ENCODE data around the gene ZDHHC11.
"Not testable (repeated sequence)": the region's sequence is repeated elsewhere in the genome, so short reads cannot be mapped to it uniquely, and the experiment has no call there.

Gene ZDHHC11

DNA sequence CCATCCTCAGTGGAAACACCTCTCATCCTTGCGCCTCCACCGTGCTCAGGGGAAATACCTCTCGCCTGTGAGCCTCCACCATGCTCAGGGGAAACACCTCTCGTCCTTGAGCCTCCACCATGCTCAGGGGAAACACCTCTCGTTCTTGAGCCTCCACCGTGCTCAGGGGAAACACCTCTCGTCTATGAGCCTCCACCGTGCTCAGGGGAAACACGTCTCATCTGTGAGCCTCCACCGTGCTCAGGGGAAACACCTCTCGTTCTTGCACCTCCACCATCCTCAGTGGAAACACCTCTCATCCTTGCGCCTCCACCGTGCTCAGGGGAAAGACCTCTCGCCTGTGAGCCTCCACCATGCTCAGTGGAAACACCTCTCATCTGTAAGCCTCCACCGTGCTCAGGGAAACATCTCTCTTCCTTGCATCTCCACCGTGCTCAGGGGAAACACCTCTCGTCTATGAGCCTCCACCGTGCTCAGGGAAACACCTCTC is 4.1 kb downstream of the ZDHHC11 start:
- H3K4me3 Mint-ChIP-seq; H3K36me3 Mint-ChIP-seq (ENCODE audit: low read depth); H3K27me3 Mint-ChIP-seq (ENCODE audit: low read depth); H3K9me3 Mint-ChIP-seq; H3K27ac Mint-ChIP-seq; H3K4me1 Mint-ChIP-seq (ENCODE audit: low read depth): not testable (repeated sequence)

DNA sequence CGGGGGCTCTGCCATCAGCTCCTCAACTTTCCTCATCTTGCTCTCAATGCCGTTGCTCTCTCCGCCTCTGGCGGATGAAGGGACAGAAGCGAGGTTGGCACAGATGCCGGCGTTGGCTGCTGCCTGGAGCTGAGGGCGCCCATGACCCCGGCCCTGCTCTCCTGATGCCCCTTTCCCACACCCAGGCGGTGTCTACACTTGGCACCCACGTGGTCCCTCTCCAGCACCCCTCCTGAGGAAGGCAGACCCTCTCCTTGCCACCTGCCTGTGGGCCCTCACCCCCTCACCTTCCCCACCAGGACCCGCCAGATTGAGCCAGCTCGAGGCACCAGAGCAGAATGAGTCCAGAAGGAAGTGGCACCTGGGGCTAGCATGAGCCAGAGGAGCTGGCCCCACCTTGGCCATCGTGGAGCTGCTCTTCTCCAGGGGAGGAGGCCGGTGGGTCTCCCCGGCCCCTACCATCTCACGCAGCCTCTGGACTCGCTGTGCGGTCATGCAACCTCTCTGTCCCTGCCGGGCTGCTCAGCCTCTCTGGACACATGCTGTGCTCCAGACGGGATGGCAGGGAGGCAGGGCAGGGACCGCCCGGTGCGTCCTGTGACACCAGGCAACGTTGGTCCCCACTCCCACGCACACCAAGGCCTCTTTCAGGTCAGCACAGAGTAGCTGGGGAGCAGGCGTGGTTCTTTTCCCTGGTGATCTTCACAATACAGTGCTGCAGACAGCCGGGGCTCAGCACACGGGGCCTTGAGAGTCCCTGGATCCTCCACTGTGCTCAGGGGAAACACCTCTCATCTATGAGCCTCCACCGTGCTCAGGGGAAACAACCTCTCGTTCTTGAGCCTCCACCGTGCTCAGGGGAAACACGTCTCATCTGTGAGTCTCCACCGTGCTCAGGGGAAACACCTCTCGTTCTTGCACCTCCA is 4.8 kb downstream of the ZDHHC11 start:
- not testable (repeated sequence) for H3K9me3 Mint-ChIP-seq; H3K4me3 Mint-ChIP-seq; H3K27me3 Mint-ChIP-seq (ENCODE audit: low read depth); H3K27ac Mint-ChIP-seq; H3K36me3 Mint-ChIP-seq (ENCODE audit: low read depth); H3K4me1 Mint-ChIP-seq (ENCODE audit: low read depth)

DNA sequence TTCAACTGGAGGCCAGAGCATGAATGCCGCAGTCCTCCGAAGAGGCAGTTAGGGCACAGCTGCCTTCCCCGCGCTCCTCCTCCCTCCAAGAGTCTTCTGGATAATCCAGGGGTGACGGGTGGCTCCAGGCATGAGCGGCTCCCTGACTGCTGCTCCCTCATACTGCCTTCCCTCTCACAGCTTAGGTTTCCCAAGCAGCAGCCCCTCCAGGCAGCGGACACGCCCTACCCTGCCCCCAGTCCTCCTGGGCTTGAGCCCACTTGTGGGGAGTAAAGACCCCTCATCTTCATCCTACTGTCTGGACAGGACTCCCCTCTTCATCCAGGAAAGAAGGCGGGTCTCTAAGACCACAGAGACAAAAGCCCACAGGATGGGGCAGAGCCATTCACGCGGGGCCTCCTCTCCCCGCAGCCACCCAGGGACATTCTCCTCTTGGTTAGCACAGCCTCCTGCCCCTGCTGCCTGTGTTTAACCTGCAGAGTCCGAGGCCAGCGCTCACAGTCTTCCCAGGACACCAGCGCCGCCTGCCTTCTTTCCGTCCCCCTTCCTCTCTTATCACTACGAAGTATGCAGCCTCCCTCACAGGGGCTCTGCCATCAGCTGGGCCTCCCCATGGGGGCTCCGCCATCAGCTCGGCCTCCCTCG is 5.6 kb downstream of the ZDHHC11 start:
- H3K36me3 Mint-ChIP-seq (ENCODE audit: low read depth); H3K27ac Mint-ChIP-seq; H3K9me3 Mint-ChIP-seq; H3K4me3 Mint-ChIP-seq; H3K27me3 Mint-ChIP-seq (ENCODE audit: low read depth); H3K4me1 Mint-ChIP-seq (ENCODE audit: low read depth): not testable (repeated sequence)

DNA sequence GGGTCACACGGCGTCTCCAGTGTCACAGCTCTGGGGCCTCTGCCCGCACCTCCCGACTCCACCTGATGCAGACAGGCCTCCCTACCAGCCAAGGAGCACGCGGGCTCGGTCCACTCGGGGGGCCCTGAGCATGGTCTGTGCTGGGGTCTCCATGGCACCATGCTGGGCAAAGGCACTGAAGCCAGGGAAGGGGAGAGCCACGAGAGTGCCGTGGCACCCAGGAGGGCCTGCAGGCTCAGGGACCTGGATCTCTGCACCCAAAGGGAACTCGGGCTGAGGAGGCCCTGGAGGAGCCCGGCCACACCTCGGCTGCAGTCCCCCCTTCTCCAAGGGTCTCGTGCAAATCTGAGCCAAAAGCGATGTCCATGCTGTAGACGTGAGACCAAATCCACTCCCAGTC is 6.4 kb downstream of the ZDHHC11 start:
- not testable (repeated sequence) for H3K27me3 Mint-ChIP-seq (ENCODE audit: low read depth); H3K36me3 Mint-ChIP-seq (ENCODE audit: low read depth); H3K27ac Mint-ChIP-seq; H3K4me1 Mint-ChIP-seq (ENCODE audit: low read depth); H3K4me3 Mint-ChIP-seq; H3K9me3 Mint-ChIP-seq

DNA sequence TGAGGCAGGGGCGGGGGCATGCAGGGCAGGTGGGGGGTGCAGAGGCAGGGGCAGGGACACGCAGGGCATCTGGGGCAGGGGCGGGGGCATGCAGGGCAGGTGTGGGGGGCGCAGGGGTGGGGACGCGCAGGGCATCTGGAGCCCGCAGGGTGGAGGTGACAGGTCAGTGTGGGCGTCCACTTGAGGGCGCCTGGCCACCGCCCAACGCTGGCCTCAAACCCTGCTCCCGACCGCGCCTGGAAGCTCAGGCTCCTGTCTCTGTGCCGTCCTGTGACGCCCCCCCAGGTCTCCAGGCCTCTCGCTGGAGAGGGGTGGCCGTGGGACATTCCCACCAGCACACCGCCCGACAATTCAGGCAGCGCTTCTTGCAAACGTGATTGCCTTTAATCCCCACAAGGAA is 6.9 kb downstream of the ZDHHC11 start:
- not testable (repeated sequence) for H3K9me3 Mint-ChIP-seq; H3K4me1 Mint-ChIP-seq (ENCODE audit: low read depth)

DNA sequence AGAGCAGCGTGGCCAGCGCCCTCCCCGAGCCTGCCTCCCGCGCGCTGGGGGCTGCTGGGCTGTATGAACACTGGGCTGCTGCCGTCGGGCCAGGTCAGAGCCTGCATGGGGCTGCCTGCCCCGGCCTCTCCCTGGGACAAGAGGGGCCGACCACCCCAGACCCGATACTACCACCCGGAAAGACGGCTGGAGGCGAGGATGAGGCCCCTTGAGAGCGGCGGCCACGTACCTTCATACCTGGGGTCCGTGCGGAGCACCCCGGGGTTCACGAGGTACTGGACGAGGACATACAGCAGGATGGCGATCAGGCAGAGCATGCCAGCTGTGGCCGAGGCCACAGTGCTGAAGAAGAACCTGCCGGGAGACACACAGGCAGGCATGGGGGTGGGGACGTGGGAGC is 7.4 kb downstream of the ZDHHC11 start:
- H3K4me3 Mint-ChIP-seq; H3K27me3 Mint-ChIP-seq (ENCODE audit: low read depth); H3K27ac Mint-ChIP-seq; H3K36me3 Mint-ChIP-seq (ENCODE audit: low read depth); H3K9me3 Mint-ChIP-seq; H3K4me1 Mint-ChIP-seq (ENCODE audit: low read depth): not testable (repeated sequence)

More for the DNA sequence above, 6.9 kb downstream of the ZDHHC11 start:
- not testable (repeated sequence) for H3K27me3 Mint-ChIP-seq (ENCODE audit: low read depth); H3K27ac Mint-ChIP-seq; H3K4me3 Mint-ChIP-seq; H3K36me3 Mint-ChIP-seq (ENCODE audit: low read depth)

DNA sequence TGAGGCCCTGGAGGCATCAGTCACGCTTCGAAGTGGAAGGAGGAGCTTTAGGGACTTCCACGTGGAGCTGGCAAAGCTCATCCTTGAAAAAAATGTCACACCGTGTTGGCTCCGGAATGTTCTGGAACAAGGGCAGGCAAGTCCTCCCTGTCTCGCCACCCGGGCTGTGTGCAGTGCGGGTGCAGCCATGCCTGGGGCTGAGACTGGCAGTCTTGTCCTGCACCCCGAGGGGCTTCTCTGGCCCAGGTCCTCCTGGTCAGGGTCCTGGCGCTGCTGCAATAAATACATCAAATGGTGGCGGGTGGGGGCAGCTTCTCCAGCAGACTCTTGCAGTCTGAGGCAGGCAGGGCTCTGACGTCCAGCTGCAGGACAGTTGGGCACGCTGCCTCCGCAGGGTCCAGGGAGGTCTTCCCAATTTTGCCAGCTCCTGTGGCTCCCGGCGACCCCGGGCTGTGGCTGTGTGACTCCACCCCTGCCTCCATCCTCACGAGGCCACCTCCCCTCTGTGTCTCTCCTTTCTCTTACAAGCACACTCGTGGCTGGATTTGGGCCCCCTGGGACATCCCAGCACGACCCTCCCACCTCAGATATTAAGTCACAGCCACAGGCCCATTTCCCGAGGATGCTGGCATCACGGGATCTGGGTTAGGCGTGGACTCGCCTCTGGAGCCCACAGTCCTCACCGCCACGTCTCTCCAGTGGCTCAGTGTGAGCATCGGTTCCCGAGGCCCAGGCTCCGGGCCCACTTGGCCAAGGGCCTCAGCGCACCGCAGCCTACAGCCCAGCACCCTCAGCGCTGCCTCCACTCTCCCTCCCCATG is 8.2 kb downstream of the ZDHHC11 start:
- not testable (repeated sequence) for H3K4me1 Mint-ChIP-seq (ENCODE audit: low read depth); H3K9me3 Mint-ChIP-seq; H3K36me3 Mint-ChIP-seq (ENCODE audit: low read depth); H3K27ac Mint-ChIP-seq; H3K27me3 Mint-ChIP-seq (ENCODE audit: low read depth); H3K4me3 Mint-ChIP-seq

DNA sequence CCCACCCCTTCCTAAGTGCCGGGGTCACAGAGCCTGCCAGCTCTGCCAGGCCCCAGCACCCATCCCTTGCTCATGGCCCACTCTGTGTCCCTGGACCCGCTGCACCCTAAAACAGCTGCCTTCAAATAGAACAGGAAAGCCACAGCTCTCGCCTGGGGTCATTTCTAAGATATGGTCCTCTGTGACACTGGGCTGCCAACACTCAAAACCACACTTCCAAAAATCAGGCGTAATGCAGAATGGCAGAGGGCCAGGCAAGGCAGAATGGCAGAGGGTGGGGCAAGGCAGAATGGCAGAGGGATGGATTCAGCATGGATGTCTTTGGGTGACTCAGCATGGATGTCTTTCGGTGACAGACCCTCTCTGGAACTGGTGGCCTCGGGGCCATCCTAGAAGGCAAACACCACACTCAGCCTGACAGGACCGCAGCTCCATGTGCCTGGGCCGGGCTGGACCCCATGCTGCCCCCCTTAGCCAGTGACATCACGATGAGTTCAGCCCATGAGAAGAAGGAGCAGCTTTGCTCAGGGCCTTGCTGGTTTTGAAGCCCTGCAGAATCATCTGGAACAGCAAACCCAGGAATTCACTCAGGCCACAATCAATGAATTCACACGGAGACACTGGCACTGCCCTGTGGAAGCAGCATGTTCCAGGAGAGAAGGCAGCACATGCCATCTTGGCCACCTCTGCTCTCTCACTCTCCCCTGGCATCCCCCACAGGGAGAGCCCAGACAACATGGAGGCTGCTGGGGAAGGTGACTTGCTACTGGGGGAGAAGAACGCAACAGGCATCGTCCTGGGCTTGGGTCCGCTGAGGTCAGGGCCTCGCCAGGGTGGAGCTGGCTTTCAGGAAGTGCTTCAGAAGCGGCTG is 9.0 kb downstream of the ZDHHC11 start:
- H3K27ac Mint-ChIP-seq; H3K9me3 Mint-ChIP-seq; H3K27me3 Mint-ChIP-seq (ENCODE audit: low read depth); H3K36me3 Mint-ChIP-seq (ENCODE audit: low read depth); H3K4me3 Mint-ChIP-seq; H3K4me1 Mint-ChIP-seq (ENCODE audit: low read depth): not testable (repeated sequence)

DNA sequence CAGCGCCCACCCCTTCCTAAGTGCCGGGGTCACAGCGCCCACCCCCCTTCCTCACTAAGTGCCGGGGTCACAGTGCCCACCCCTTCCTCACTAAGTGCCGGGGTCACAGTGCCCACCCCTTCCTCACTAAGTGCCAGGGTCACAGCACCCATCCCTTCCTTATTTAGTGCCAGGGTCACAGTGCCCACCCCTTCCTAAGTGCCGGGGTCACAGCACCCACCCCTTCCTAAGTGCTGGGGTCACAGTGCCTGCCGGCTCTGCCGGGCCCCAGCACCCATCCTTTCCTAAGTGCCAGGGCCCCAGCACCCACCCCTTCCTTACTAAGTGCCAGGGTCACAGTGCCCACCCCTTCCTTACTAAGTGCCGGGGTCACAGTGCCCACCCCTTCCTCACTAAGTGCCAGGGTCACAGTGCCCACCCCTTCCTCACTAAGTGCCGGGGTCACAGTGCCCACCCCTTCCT is 9.8 kb downstream of the ZDHHC11 start:
- H3K9me3 Mint-ChIP-seq; H3K27ac Mint-ChIP-seq; H3K27me3 Mint-ChIP-seq (ENCODE audit: low read depth); H3K4me3 Mint-ChIP-seq; H3K36me3 Mint-ChIP-seq (ENCODE audit: low read depth); H3K4me1 Mint-ChIP-seq (ENCODE audit: low read depth): not testable (repeated sequence)

DNA sequence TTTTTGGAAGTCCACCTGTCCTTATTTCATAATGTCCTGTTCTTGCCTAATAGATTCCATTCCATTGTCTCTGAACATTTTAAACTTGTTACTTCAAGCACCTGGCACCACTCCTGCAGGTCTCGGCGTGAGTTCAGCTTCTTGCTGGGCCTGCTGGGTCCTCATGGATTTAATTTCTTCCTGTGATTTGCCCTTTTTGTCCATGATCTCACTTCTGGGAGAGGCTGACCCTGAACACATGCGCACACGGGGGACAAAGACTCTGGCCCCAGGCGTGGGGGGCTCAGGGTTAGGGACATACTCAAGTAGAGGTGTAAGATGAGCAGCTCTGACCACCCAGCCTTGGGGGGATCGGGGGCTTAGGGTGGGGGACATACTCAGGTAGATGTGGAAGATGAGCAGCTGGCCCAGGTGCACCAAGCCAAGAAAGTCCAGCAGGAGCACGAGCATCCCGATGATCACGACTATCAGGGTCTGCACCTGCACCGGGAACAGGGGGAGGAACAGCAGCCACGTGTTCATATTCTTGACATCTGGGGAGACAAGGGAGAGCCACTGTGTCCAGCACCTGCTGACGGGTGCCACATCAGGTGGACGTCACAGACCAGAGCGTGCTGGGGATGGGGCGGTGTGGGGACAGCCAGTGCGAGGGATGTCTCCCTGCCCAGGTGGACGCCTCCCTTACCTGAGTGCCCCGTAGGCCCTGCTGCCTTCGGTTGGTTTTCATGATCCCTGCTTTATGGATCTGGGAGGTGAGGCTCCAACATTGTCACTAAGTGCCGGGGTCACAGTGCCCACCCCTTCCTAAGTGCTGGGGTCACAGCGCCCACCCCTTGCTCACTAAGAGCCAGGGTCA is 10.4 kb downstream of the ZDHHC11 start:
- H3K4me3 Mint-ChIP-seq; H3K4me1 Mint-ChIP-seq (ENCODE audit: low read depth); H3K27ac Mint-ChIP-seq; H3K36me3 Mint-ChIP-seq (ENCODE audit: low read depth); H3K27me3 Mint-ChIP-seq (ENCODE audit: low read depth); H3K9me3 Mint-ChIP-seq: not testable (repeated sequence)

DNA sequence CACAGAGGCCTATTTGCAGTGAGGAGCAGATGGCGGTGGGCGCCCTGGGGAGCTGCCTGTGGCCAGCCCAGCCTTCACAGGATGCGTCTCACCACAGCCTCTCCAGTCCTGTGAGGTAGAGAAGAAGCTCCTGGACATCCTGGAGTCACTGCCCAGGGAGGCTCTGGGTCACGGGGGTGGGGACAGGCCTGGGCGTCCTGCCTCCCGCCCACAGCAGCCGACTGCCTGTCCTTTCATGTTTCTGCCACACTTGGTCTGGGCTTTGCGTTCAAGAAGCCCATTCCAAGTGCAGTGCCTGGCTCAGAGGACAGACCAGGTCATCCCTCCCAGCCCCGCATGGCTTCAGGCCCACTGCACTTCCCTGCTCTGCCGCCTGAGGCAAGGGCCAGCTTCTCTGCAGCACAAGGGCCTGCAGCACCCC is 12.3 kb downstream of the ZDHHC11 start:
- not testable (repeated sequence) for H3K27me3 Mint-ChIP-seq (ENCODE audit: low read depth); H3K4me3 Mint-ChIP-seq; H3K9me3 Mint-ChIP-seq; H3K4me1 Mint-ChIP-seq (ENCODE audit: low read depth); H3K27ac Mint-ChIP-seq; H3K36me3 Mint-ChIP-seq (ENCODE audit: low read depth)

DNA sequence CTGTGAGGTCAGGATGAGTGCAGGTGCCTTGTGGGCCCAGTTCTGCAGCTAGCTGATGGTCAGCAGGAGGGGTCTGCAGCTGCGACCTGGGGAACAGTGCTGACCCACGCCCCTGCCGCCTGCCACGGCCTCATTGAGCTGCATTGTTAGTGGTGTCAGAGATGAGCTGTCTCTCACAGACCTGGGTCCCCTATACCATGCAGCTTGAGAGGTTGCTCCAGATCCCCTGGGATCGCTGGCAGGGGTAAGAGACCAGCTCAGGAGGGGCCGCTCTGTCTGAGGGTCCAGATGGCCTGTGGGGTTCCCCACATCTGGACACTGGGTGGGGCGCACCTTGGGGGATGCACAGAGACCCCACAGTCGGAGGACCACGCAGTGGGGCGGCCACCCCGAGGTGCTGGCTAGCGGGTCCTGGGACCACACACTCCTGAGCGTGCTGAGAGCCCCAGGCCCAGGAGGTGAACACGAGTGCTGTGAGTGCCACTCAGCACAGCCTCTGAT is 13.1 kb downstream of the ZDHHC11 start:
- not testable (repeated sequence) for H3K9me3 Mint-ChIP-seq; H3K27ac Mint-ChIP-seq; H3K36me3 Mint-ChIP-seq (ENCODE audit: low read depth); H3K4me1 Mint-ChIP-seq (ENCODE audit: low read depth); H3K27me3 Mint-ChIP-seq (ENCODE audit: low read depth); H3K4me3 Mint-ChIP-seq

DNA sequence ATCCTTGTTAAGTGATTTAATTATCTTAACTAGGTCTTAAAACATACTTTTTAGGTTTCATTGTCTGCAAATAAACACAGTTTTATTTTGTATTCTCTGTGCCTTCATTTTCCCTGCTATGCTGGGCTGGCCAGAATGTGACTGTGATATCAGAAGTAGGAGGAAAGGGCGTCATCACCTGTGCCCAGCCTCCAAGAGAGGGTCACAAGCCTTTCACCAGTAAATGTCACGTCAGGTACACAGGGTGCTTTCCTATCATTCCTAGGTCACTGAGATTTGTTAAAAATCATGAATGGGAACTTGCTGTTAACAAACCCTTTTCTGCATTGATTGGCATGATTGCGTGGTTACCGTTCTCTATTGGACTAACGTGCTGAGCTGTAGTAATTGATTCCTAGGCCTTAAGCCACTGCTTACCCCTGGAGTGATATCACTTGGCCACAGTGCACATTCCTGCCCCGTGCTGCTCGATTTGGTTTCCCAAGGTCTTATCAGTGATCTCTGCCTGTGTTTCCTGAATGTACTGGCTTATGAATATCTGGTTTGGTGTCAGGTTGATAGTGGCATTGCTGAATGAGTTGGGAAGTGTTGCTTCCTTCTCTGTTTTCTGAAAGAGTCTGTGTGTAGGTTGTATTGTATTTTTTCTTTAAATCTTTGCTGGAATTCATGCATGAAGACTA is 14.7 kb downstream of the ZDHHC11 start:
- not testable (repeated sequence) for H3K4me1 Mint-ChIP-seq (ENCODE audit: low read depth); H3K36me3 Mint-ChIP-seq (ENCODE audit: low read depth); H3K27me3 Mint-ChIP-seq (ENCODE audit: low read depth); H3K9me3 Mint-ChIP-seq; H3K27ac Mint-ChIP-seq; H3K4me3 Mint-ChIP-seq
